ENCODE measurements around the gene CDC73.
A peak's percentile ranks its signal among the peaks of the same experiment; 100 is the strongest.

Gene CDC73

GRCh38 chr1:193087893-193088292, 33.9 kb upstream of the CDC73 start:
- Histone ChIP-seq H3K27ac (ENCODE audit: low read length) (no peak overlapping the region), H3K9me3 (ENCODE audit: insufficient read depth, low read length, severe bottlenecking) (no peaks in the 10 kb centered on the region), H3K4me2 (ENCODE audit: insufficient read depth, low read length) (no peak overlapping the region), H3K9ac (ENCODE audit: low read depth, low read length) (no peak overlapping the region), H3K79me2 (ENCODE audit: insufficient read depth, low read length) (no peaks in the 10 kb centered on the region), H3K27me3 (ENCODE audit: insufficient read depth, low read length, poor library complexity) (no peaks in the 10 kb centered on the region), H3K36me3 (ENCODE audit: insufficient read depth, low read length) (peaks cover 39% of the 10 kb centered on the region), H3K4me1 (ENCODE audit: insufficient read depth, low read length) (no peaks in the 10 kb centered on the region), H3K4me3 (ENCODE audit: low read depth in 1 of 2, low read length in 2 of 2) (no peak overlapping the region), H2AFZ (ENCODE audit: low read depth, low read length) (no peak overlapping the region), H4K20me1 (ENCODE audit: insufficient read depth, low read length) (no peaks in the 10 kb centered on the region)
- TF ChIP-seq EZH2 (IDR thresholded peaks at IDR 0.05; ENCODE audit: borderline replicate concordance, low read depth, low read length, severe bottlenecking) (no peak), CTCF (IDR thresholded peaks at IDR 0.05; ENCODE audit: borderline replicate concordance, extremely low read depth, low read length, poor library complexity, severe bottlenecking) (no peak)
- ATAC-seq (ENCODE audit: insufficient read depth, low read depth) (no peak), DNase-seq (no peak)

- no peaks in the 10 kb centered on the region for H3K79me2 ChIP-seq (ENCODE audit: insufficient read depth, low read length)
- no peak overlapping the region for H3K4me3 ChIP-seq (ENCODE audit: low read depth in 1 of 2, low read length in 2 of 2)
- H2AFZ ChIP-seq (ENCODE audit: low read depth, low read length): no peak overlapping the region
- DNase-seq (no peak), ATAC-seq (ENCODE audit: insufficient read depth, low read depth) (no peak)
- no peak overlapping the region for H3K27ac ChIP-seq (ENCODE audit: low read length)
- H3K27me3 ChIP-seq (ENCODE audit: insufficient read depth, low read length, poor library complexity): no peaks in the 10 kb centered on the region
- H3K9me3 ChIP-seq (ENCODE audit: insufficient read depth, low read length, severe bottlenecking): no peaks in the 10 kb centered on the region
- H4K20me1 ChIP-seq (ENCODE audit: insufficient read depth, low read length): no peaks in the 10 kb centered on the region
- H3K9ac ChIP-seq (ENCODE audit: low read depth, low read length): no peak overlapping the region
- H3K4me1 ChIP-seq (ENCODE audit: insufficient read depth, low read length): no peaks in the 10 kb centered on the region
- TF ChIP-seq EZH2 (IDR thresholded peaks at IDR 0.05; ENCODE audit: borderline replicate concordance, low read depth, low read length, severe bottlenecking) (no peak), CTCF (IDR thresholded peaks at IDR 0.05; ENCODE audit: borderline replicate concordance, extremely low read depth, low read length, poor library complexity, severe bottlenecking) (no peak)
- peaks cover 38% of the 10 kb centered on the region for H3K36me3 ChIP-seq (ENCODE audit: insufficient read depth, low read length)
- no peak overlapping the region for H3K4me2 ChIP-seq (ENCODE audit: insufficient read depth, low read length)
These were observed 31.0 kb upstream of the CDC73 start for GRCh38 chr1:193090865-193091264.

GRCh38 chr1:193094112-193094511, 27.7 kb upstream of the CDC73 start:
- H2AFZ ChIP-seq (ENCODE audit: low read depth, low read length): no peak overlapping the region
- H3K9ac ChIP-seq (ENCODE audit: low read depth, low read length): no peak overlapping the region
- no peak overlapping the region for H3K4me2 ChIP-seq (ENCODE audit: insufficient read depth, low read length)
- no peak overlapping the region for H3K27ac ChIP-seq (ENCODE audit: low read length)
- DNase-seq (no peak), ATAC-seq (ENCODE audit: insufficient read depth, low read depth) (no peak)
- H3K79me2 ChIP-seq (ENCODE audit: insufficient read depth, low read length): no peaks in the 10 kb centered on the region
- no peaks in the 10 kb centered on the region for H3K27me3 ChIP-seq (ENCODE audit: insufficient read depth, low read length, poor library complexity)
- H3K9me3 ChIP-seq (ENCODE audit: insufficient read depth, low read length, severe bottlenecking): no peaks in the 10 kb centered on the region
- H3K36me3 ChIP-seq (ENCODE audit: insufficient read depth, low read length): peaks cover 41% of the 10 kb centered on the region
- TF ChIP-seq CTCF (IDR thresholded peaks at IDR 0.05; ENCODE audit: borderline replicate concordance, extremely low read depth, low read length, poor library complexity, severe bottlenecking): no peak
- no peak for TF ChIP-seq EZH2 (IDR thresholded peaks at IDR 0.05; ENCODE audit: borderline replicate concordance, low read depth, low read length, severe bottlenecking)
- H3K4me1 ChIP-seq (ENCODE audit: insufficient read depth, low read length): no peaks in the 10 kb centered on the region
- no peak overlapping the region for H3K4me3 ChIP-seq (ENCODE audit: low read depth in 1 of 2, low read length in 2 of 2)
- no peaks in the 10 kb centered on the region for H4K20me1 ChIP-seq (ENCODE audit: insufficient read depth, low read length)

GRCh38 chr1:193102662-193103061, 19.2 kb upstream of the CDC73 start:
- Histone ChIP-seq H3K9ac (ENCODE audit: low read depth, low read length) (no peak overlapping the region), H3K27me3 (ENCODE audit: insufficient read depth, low read length, poor library complexity) (peaks cover 5% of the 10 kb centered on the region), H2AFZ (ENCODE audit: low read depth, low read length) (no peak overlapping the region), H3K27ac (ENCODE audit: low read length) (no peak overlapping the region), H3K4me3 (ENCODE audit: low read depth in 1 of 2, low read length in 2 of 2) (no peak overlapping the region), H3K4me1 (ENCODE audit: insufficient read depth, low read length) (peaks cover 22% of the 10 kb centered on the region), H3K4me2 (ENCODE audit: insufficient read depth, low read length) (peak overlapping the region; percentile 4; the same call in 1 of the 2 replicates), H3K36me3 (ENCODE audit: insufficient read depth, low read length) (peaks cover 19% of the 10 kb centered on the region), H3K9me3 (ENCODE audit: insufficient read depth, low read length, severe bottlenecking) (no peaks in the 10 kb centered on the region), H4K20me1 (ENCODE audit: insufficient read depth, low read length) (no peaks in the 10 kb centered on the region), H3K79me2 (ENCODE audit: insufficient read depth, low read length) (peaks cover 15% of the 10 kb centered on the region)
- no peak for DNase-seq
- ATAC-seq (ENCODE audit: insufficient read depth, low read depth): no peak
- TF ChIP-seq EZH2 (IDR thresholded peaks at IDR 0.05; ENCODE audit: borderline replicate concordance, low read depth, low read length, severe bottlenecking) (no peak), CTCF (IDR thresholded peaks at IDR 0.05; ENCODE audit: borderline replicate concordance, extremely low read depth, low read length, poor library complexity, severe bottlenecking) (no peak)
